ENCODE measurements around the gene BAIAP2. TPM values are rescaled to one million over a fixed set of nuclear protein-coding genes. Genes with fewer than 3 reads are reported as not detected.

BAIAP2 gene
- total and polyA plus RNA-seq, 10 donors = 2.8 to 33.2 (median 17.8) TPM

GRCh38 chr17:81110488-81111040 lies 75.6 kb downstream of the BAIAP2 start:
- Histone ChIP-seq H3K27ac (no peak overlapping the region), H3K9me3 (no peaks in the 10 kb centered on the region), H3K4me1 (peaks cover 0 to 27% (median 8%) of the 10 kb centered on the region in 6 donors), H3K4me3 (no peak overlapping the region), H3K27me3 (replicated peaks in 1 of 7) (no peaks in the 10 kb centered on the region), H3K36me3 (peaks cover 0 to 61% (median 0%) of the 10 kb centered on the region in 6 donors)
- WGBS, 5 donors = 70 to 91% (median 86%) methylated on average over 15 to 30 of the region's 30 CpGs
- intact Hi-C loops (cut with DNase I; ENCODE audit: low total_unique reads) = no loop called here
- no peak for TF ChIP-seq POLR2A (IDR thresholded peaks at IDR 0.05)
- peak in 1 of 3 donors; percentile 7 for TF ChIP-seq POLR2AphosphoS5 (IDR thresholded peaks at IDR 0.05)
- DNase-seq = no peak

DNA sequence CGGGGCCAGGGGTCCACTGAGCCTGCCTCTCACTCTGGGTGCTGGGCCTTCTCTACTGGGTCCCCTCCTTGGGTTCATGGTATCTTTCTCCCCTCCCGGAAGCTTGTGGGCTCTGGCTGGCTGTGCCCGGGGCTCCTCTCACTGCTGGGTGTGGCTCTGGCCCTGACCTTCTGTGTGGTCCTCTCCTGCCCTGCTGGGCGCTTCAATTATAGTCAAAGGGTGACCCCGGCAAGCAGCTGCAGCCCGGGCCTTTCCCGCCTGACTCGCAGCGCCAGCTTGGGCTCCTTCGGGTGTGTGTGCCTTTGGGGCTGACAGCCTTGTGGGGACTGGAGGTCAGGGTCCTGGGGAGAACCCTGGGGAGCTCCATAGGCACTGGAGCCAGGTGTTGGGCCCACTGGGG lies 76.1 kb downstream of the BAIAP2 start:
- H3K27me3 ChIP-seq (replicated peaks in 1 of 7) = no peaks in the 10 kb centered on the region
- H3K9me3 ChIP-seq = no peaks in the 10 kb centered on the region
- H3K36me3 ChIP-seq = peaks cover 0 to 61% (median 0%) of the 10 kb centered on the region in 6 donors
- no peak overlapping the region for H3K4me3 ChIP-seq
- H3K27ac ChIP-seq = no peak overlapping the region
- DNase-seq = no peak
- TF ChIP-seq POLR2A (IDR thresholded peaks at IDR 0.05) (no peak), POLR2AphosphoS5 (IDR thresholded peaks at IDR 0.05) (peak in 1 of 3 donors; percentile 3)
- intact Hi-C loops (cut with DNase I; ENCODE audit: low total_unique reads) = no loop called here
- 57 to 77% (median 70%) methylated on average over 9 to 10 of the region's 10 CpGs; no CpG with 5 or more reads in 1 of the 5 donors for WGBS, 5 donors
- peaks cover 0 to 27% (median 8%) of the 10 kb centered on the region in 6 donors for H3K4me1 ChIP-seq

DNA sequence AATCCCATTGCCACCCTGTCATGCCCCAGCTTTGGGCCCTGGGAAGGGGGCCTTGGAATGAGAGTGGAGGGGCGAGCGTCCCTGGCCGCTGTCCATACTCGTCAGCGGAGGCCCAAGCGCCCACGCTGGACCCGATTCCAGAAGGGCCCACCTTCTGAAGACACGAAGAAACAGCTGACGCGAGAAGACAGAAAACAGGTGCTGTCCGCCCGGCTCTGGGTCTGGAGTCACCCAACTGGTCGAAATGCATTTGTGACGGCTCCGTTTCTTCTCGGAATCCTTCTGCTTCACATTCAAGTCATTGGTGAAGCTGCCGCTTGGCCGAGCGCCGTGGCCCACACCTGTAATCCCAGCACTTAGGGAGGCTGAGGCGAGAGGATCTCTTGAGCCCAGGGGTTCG lies 77.5 kb downstream of the BAIAP2 start:
- peaks cover 0 to 63% (median 0%) of the 10 kb centered on the region in 6 donors for H3K36me3 ChIP-seq
- TF ChIP-seq CTCF (IDR thresholded peaks at IDR 0.05 in 8 of 11, conservative IDR thresholded peaks at IDR 0.05 in 3 of 11) (no peak), POLR2AphosphoS5 (IDR thresholded peaks at IDR 0.05) (no peak), POLR2A (IDR thresholded peaks at IDR 0.05) (no peak)
- H3K9me3 ChIP-seq = no peaks in the 10 kb centered on the region
- no peak overlapping the region for H3K27ac ChIP-seq
- DNase-seq = no peak
- H3K27me3 ChIP-seq (replicated peaks in 1 of 7) = no peaks in the 10 kb centered on the region
- no peak overlapping the region for H3K4me3 ChIP-seq
- intact Hi-C loops (cut with DNase I; ENCODE audit: low total_unique reads) = no loop called here
- WGBS, 5 donors = 88 to 96% (median 93%) methylated on average over 23 of the region's 23 CpGs
- H3K4me1 ChIP-seq = peaks cover 0 to 36% (median 15%) of the 10 kb centered on the region in 6 donors

- Histone ChIP-seq H3K36me3 (peaks cover 0 to 66% (median 0%) of the 10 kb centered on the region in 6 donors), H3K27ac (peak overlapping the region in 2 of 8 donors; percentile 3 to 11), H3K4me1 (peaks cover 0 to 44% (median 22%) of the 10 kb centered on the region in 6 donors), H3K9me3 (no peaks in the 10 kb centered on the region), H3K4me3 (no peak overlapping the region), H3K27me3 (replicated peaks in 1 of 7) (no peaks in the 10 kb centered on the region)
- 66 to 82% (median 74%) methylated on average over 14 to 21 of the region's 21 CpGs for WGBS, 5 donors
- TF ChIP-seq CTCF (IDR thresholded peaks at IDR 0.05 in 8 of 11, conservative IDR thresholded peaks at IDR 0.05 in 3 of 11) (no peak), POLR2AphosphoS5 (IDR thresholded peaks at IDR 0.05) (peak; percentile 14 to 60 (median 51))
- intact Hi-C loops (cut with DNase I; ENCODE audit: low total_unique reads) = no loop called here
- peak; percentile 83 for DNase-seq
Observed at GRCh38 chr17:81113158-81113724, 78.3 kb downstream of the BAIAP2 start.

DNA sequence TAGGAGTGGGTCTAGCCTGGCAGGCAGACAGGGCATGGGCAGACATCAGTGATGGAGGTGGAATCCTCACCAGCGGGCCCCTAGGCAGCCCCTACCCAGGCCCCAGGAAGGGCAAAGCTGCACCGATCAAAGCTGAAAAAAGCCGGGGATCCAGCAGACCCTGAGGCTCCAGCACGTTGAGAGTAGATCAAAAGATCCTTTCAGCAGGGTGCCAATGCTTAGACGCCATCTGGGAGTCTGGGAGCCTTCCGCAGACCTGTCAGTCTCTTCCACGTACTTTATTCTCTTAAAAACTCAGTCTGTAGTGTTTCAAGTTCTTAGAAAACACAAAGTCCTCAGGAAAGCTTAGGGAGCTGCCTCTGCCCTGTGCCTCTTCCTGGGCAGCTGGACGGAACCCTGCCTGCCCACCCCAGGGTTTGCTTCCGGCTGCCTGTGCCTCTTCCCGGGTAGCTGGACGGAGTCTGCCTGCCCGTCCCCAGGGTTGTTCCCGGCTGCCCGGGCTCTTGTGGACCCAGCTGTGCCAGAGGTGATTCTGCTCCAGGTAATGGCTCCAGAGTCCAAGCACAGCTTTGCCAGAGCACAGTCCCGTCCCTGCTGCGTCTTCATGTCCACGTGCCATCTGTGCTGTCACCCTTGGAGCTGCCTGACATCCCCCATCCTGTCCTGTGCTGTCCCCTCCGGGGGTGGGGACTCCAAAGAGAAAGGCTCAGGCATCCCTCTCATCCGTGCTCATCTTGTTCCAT lies 79.6 kb downstream of the BAIAP2 start:
- no peaks in the 10 kb centered on the region for H3K9me3 ChIP-seq
- peak overlapping the region in 1 of 8 donors; percentile 23 for H3K27ac ChIP-seq
- TF ChIP-seq POLR2A (IDR thresholded peaks at IDR 0.05) = no peak
- no peak for TF ChIP-seq POLR2AphosphoS5 (IDR thresholded peaks at IDR 0.05)
- no peak for TF ChIP-seq CTCF (IDR thresholded peaks at IDR 0.05 in 8 of 11, conservative IDR thresholded peaks at IDR 0.05 in 3 of 11)
- intact Hi-C loops (cut with DNase I; ENCODE audit: low total_unique reads) = no loop called here
- no peak overlapping the region for H3K4me3 ChIP-seq
- no peak for DNase-seq
- WGBS, 5 donors = 81 to 92% (median 84%) methylated on average over 19 of the region's 19 CpGs
- no peaks in the 10 kb centered on the region for H3K27me3 ChIP-seq (replicated peaks in 1 of 7)
- peaks cover 0 to 61% (median 0%) of the 10 kb centered on the region in 6 donors for H3K36me3 ChIP-seq
- H3K4me1 ChIP-seq = peaks cover 0 to 56% (median 32%) of the 10 kb centered on the region in 6 donors
